ENCODE data around the gene CCT6A. TPM values are rescaled to one million over a fixed set of nuclear protein-coding genes. Genes with fewer than 3 reads are reported as not detected.
"Not testable (repeated sequence)": the region's sequence is repeated elsewhere in the genome, so short reads cannot be mapped to it uniquely, and the experiment has no call there.

Gene CCT6A
- total RNA-seq, 4 donors from 2014 or later, result 60.0 to 99.0 (median 77.9) TPM

DNA sequence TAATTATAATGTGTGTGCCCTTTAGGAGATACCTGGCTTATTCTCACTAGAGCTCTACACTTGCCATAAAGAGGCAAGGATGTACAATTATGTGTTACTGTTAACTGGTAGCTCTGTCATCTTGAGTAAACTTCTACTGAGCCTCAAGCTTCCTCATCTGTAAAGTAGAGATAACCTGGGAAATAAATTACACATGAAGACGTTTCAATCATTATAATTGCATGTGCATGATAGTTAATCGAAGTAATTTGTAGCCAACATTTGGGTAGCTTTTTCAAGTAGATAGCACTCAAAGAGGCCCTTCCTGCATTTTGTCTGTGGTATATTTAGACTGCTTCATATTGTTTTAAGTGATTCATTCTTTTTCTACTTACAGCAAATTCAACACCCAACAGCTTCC lies 2.4 kb downstream of the CCT6A start:
- no peak for DNase-seq (ENCODE audit: low spot score in 2 of 2)
- Histone ChIP-seq H3K9me3 (no peaks in the 10 kb centered on the region), H3K4me3 (no peak overlapping the region), H3K4me1 (peaks cover 0 to 29% (median 7%) of the 10 kb centered on the region in 4 donors), H3K27ac (no peak overlapping the region), H3K36me3 (peaks cover 0 to 58% (median 13%) of the 10 kb centered on the region in 3 donors), H3K27me3 (no peaks in the 10 kb centered on the region)
- WGBS, 2 donors, result 77 to 88% methylated on average over 2 of the region's 2 CpGs
- TF ChIP-seq, protein P1, sequence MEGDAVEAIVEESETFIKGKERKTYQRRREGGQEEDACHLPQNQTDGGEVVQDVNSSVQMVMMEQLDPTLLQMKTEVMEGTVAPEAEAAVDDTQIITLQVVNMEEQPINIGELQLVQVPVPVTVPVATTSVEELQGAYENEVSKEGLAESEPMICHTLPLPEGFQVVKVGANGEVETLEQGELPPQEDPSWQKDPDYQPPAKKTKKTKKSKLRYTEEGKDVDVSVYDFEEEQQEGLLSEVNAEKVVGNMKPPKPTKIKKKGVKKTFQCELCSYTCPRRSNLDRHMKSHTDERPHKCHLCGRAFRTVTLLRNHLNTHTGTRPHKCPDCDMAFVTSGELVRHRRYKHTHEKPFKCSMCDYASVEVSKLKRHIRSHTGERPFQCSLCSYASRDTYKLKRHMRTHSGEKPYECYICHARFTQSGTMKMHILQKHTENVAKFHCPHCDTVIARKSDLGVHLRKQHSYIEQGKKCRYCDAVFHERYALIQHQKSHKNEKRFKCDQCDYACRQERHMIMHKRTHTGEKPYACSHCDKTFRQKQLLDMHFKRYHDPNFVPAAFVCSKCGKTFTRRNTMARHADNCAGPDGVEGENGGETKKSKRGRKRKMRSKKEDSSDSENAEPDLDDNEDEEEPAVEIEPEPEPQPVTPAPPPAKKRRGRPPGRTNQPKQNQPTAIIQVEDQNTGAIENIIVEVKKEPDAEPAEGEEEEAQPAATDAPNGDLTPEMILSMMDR (IDR thresholded peaks at IDR 0.05), result no peak
- no peak for TF ChIP-seq EP300 (IDR thresholded peaks at IDR 0.05)
- no peak for TF ChIP-seq POLR2A (IDR thresholded peaks at IDR 0.05)

DNA sequence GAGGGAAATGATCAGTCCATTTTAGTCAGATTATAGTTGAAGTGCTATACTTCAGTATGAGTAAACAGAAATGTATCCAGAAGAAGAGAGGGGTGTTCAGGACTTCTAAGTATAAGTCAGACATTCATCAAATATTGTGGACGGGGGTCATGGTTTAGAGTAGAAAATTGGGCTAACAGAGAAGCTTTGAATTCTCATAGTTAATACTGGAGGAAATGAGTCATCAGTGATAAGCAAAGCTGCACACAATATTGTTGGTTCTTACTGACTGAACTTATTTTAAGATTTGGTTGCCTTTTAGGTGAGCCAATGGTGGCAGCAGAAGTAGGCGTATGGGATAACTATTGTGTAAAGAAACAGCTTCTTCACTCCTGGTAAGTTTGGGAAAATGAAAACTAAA lies 10.8 kb downstream of the CCT6A start:
- Histone ChIP-seq H3K27me3 (no peaks in the 10 kb centered on the region), H3K36me3 (peaks cover 0 to 63% (median 14%) of the 10 kb centered on the region in 3 donors), H3K4me1 (peaks cover 0 to 21% (median 3%) of the 10 kb centered on the region in 4 donors), H3K4me3 (no peak overlapping the region), H3K9me3 (no peaks in the 10 kb centered on the region), H3K27ac (peak overlapping the region in 1 of 4 donors; percentile 4)
- 53 to 65% methylated on average over 2 of the region's 2 CpGs for WGBS, 2 donors
- TF ChIP-seq EP300 (IDR thresholded peaks at IDR 0.05) (no peak), POLR2A (IDR thresholded peaks at IDR 0.05) (no peak)
- no peak for DNase-seq (ENCODE audit: low spot score in 2 of 2)

DNA sequence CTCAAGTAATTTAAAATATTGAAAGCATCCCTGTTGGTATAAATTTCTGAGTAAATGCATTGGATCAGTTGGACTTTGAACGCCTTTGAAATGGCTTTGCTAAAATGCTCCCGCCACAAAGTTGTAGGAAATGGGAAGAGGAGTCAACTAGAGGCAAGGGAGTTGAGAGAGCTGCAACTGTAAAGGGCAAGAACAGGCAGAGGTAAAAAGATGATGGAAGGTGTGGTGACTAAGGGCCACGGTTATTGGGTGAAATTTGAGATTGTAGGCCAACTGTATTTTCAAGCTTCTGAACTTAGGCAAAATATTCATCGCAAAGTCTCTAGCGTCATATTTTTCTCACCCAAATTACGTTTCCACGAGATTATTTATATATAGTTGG lies 11.9 kb downstream of the CCT6A start:
- WGBS, 2 donors, result 65 to 70% methylated on average over 7 of the region's 7 CpGs
- no peaks in the 10 kb centered on the region for H3K9me3 ChIP-seq
- no peaks in the 10 kb centered on the region for H3K27me3 ChIP-seq
- peaks cover 0 to 56% (median 14%) of the 10 kb centered on the region in 3 donors for H3K36me3 ChIP-seq
- H3K4me3 ChIP-seq, result peak overlapping the region in 3 of 4 donors; percentile 86 to 100 (median 94)
- TF ChIP-seq, protein P1 (IDR thresholded peaks at IDR 0.05), result no peak
- H3K4me1 ChIP-seq, result peaks cover 0 to 21% (median 3%) of the 10 kb centered on the region in 4 donors
- no peak for DNase-seq (ENCODE audit: low spot score in 2 of 2)
- H3K27ac ChIP-seq, result peak overlapping the region; percentile 82 to 94 (median 91)

DNA sequence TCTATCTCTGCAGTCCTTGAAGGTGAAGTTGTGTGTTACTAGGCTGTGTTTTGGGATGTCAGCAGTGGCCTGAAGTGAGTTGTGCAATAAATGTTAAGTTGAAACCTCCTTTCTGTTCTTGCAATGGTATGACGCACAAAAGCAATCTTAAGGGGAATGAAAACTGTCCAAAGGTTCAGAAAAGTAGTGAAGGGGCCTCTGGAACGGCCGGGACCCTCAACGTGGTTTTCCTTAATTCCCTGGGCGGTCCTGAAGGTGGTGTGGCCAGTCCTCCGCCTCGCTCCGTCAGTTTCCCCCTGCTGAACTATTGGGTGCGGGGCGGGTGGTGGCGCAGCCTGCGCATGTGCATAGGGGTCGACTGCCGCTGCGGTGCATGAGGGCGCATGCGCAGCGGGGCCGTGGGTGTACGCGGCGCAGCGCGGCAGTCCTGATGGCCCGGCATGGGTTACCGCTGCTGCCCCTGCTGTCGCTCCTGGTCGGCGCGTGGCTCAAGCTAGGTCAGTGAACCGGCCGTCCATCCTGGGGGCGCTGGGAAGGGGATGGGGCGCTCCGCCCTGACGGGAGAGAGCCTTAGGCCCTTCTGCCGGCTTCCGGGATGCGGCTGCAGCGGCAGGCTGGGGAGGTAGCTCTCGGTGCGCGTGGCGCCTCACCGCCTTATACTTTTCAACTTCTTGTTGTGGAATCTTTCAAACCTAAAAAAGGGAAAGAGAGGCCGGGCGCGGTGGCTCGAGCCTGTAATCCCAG lies 12.5 kb downstream of the CCT6A start, which contains the start of gene SUMF2:
Gene SUMF2, plus strand, starts transcription at position 405 of the 744 bp plus-strand sequence. Its CDS starts 26 bp downstream, at position 431.
- TF ChIP-seq EP300 (IDR thresholded peaks at IDR 0.05) (peak; percentile 55 to 91), POLR2A (IDR thresholded peaks at IDR 0.05) (peak; percentile 80)
- TF ChIP-seq, protein P1 (IDR thresholded peaks at IDR 0.05), result peak in 3 of 5 experiments; percentile 13 to 60 (median 46)
- Histone ChIP-seq H3K4me1 (peaks cover 0 to 21% (median 3%) of the 10 kb centered on the region in 4 donors), H3K4me3 (peak within 1 kb of the TSS; percentile 86 to 100 (median 94)), H3K27me3 (no peaks in the 10 kb centered on the region), H3K9me3 (no peaks in the 10 kb centered on the region), H3K27ac (peak within 1 kb of the TSS; percentile 82 to 94 (median 91)), H3K36me3 (peaks cover 0 to 56% (median 11%) of the 10 kb centered on the region in 3 donors)
- 0% methylated on average over 19 to 42 of the region's 49 CpGs for WGBS, 2 donors
- DNase-seq (ENCODE audit: low spot score in 2 of 2), result peak; percentile 78 to 83

DNA sequence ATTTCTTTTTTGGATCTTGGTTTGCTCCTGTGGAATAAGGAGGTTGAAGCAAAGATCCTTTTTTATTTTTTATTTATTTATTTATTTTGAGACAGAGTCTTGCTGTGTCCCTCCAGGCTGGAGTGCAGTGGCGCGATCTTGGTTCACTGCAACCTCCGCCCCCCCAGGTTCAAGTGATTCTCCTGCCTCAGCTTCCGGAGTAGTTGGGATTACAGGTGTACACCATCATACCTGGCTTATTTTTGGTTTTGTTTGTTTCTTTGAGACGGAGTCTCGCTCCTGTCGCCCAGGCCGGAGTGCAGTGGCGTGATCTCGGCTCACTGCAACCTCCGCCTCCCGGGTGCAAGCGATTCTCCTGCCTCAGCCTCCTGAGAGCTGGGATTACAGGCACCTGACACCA lies 14.8 kb downstream of the CCT6A start:
- Histone ChIP-seq H3K36me3 (peaks cover 0 to 57% (median 0%) of the 10 kb centered on the region in 3 donors), H3K4me1 (peaks cover 0 to 21% (median 3%) of the 10 kb centered on the region in 4 donors)
- H3K4me3 ChIP-seq; H3K27ac ChIP-seq; H3K27me3 ChIP-seq; DNase-seq (ENCODE audit: low spot score in 2 of 2); H3K9me3 ChIP-seq: not testable (repeated sequence)
- 94 to 97% methylated on average over 13 of the region's 13 CpGs for WGBS, 2 donors

DNA sequence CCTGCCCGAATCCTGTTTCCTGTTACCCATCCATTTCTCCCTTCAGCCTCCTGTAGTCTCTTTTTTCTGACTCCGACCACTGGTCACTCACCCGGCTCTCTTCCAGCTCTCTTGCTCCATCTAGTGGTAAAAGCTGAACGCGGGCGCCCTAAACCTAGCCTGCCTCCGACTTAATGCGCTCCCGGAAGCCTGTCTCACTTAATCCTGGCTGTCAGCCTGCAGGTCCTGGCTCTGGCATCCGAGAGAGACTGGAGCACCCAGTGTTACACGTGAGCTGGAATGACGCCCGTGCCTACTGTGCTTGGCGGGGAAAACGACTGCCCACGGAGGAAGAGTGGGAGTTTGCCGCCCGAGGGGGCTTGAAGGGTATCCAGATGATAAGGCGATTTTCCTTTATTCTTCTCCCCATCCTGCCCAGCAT lies 22.8 kb downstream of the CCT6A start:
- Histone ChIP-seq H3K4me3 (no peak overlapping the region), H3K36me3 (peaks cover 0 to 70% (median 0%) of the 10 kb centered on the region in 3 donors), H3K27me3 (no peaks in the 10 kb centered on the region), H3K27ac (peak overlapping the region in 1 of 4 donors; percentile 21), H3K4me1 (peaks cover 0 to 15% (median 2%) of the 10 kb centered on the region in 4 donors), H3K9me3 (no peaks in the 10 kb centered on the region)
- DNase-seq (ENCODE audit: low spot score in 2 of 2), result peak; percentile 71 to 84
- TF ChIP-seq POLR2A (IDR thresholded peaks at IDR 0.05), result no peak
- TF ChIP-seq, protein P1 (IDR thresholded peaks at IDR 0.05), result peak; percentile 84 to 91 (median 87)
- WGBS, 2 donors, result 17% methylated on average over 19 of the region's 19 CpGs

Data from tibial nerve (tissue), 4 donors.